ENCODE measurements around the gene KIAA1671.

KIAA1671 gene

GRCh38 chr22:25212337-25212736, 259.8 kb downstream of the KIAA1671 start:
- Mint-ChIP-seq H3K4me3 (no peak overlapping the region), H3K36me3 (ENCODE audit: low read depth) (peaks cover 3% of the 10 kb centered on the region), H3K27ac (no peak overlapping the region), H3K9me3 (peaks cover 21% of the 10 kb centered on the region), H3K4me1 (no peaks in the 10 kb centered on the region), H3K27me3 (ENCODE audit: low read depth, poor library complexity) (peaks cover 19% of the 10 kb centered on the region)
- DNase-seq: no peak
- no peak for TF ChIP-seq CTCF (IDR thresholded peaks at IDR 0.05)

GRCh38 chr22:25213221-25213620, 260.7 kb downstream of the KIAA1671 start:
- no peak overlapping the region for H3K27ac Mint-ChIP-seq
- no peak for TF ChIP-seq CTCF (IDR thresholded peaks at IDR 0.05)
- H3K4me1 Mint-ChIP-seq: no peaks in the 10 kb centered on the region
- H3K9me3 Mint-ChIP-seq: peaks cover 21% of the 10 kb centered on the region
- H3K27me3 Mint-ChIP-seq (ENCODE audit: low read depth, poor library complexity): peaks cover 15% of the 10 kb centered on the region
- no peak overlapping the region for H3K4me3 Mint-ChIP-seq
- no peak for DNase-seq
- H3K36me3 Mint-ChIP-seq (ENCODE audit: low read depth): peaks cover 3% of the 10 kb centered on the region

GRCh38 chr22:25216230-25216629, 263.7 kb downstream of the KIAA1671 start:
- TF ChIP-seq CTCF (IDR thresholded peaks at IDR 0.05): no peak
- no peak for DNase-seq
- H3K4me3 Mint-ChIP-seq: no peak overlapping the region

GRCh38 chr22:25219211-25219689, 266.7 kb downstream of the KIAA1671 start, which contains the start of gene CRYBB2:
Gene CRYBB2 (plus strand): TSS chr22:25219639. CDS start chr22:25221430, 1,791 bp downstream.
- Mint-ChIP-seq H3K36me3 (ENCODE audit: low read depth) (no peaks in the 10 kb centered on the region), H3K4me3 (no peak within 1 kb of the TSS), H3K27ac (no peak within 1 kb of the TSS), H3K27me3 (ENCODE audit: low read depth, poor library complexity) (peaks cover 55% of the 10 kb centered on the region), H3K9me3 (peaks cover 11% of the 10 kb centered on the region), H3K4me1 (no peaks in the 10 kb centered on the region)
- no peak for TF ChIP-seq CTCF (IDR thresholded peaks at IDR 0.05)
- no peak for DNase-seq

More at GRCh38 chr22:25216230-25216629, 263.7 kb downstream of the KIAA1671 start:
- peaks cover 41% of the 10 kb centered on the region for H3K27me3 Mint-ChIP-seq (ENCODE audit: low read depth, poor library complexity)
- peaks cover 3% of the 10 kb centered on the region for H3K36me3 Mint-ChIP-seq (ENCODE audit: low read depth)
- peaks cover 21% of the 10 kb centered on the region for H3K9me3 Mint-ChIP-seq
- no peaks in the 10 kb centered on the region for H3K4me1 Mint-ChIP-seq
- H3K27ac Mint-ChIP-seq: no peak overlapping the region

- no peak overlapping the region for H3K4me3 Mint-ChIP-seq
- peaks cover 7% of the 10 kb centered on the region for H3K9me3 Mint-ChIP-seq
- no peak for TF ChIP-seq CTCF (IDR thresholded peaks at IDR 0.05)
- no peak for DNase-seq
- H3K36me3 Mint-ChIP-seq (ENCODE audit: low read depth): no peaks in the 10 kb centered on the region
- H3K4me1 Mint-ChIP-seq: no peaks in the 10 kb centered on the region
- H3K27ac Mint-ChIP-seq: no peak overlapping the region
- H3K27me3 Mint-ChIP-seq (ENCODE audit: low read depth, poor library complexity): peaks cover 55% of the 10 kb centered on the region
These were observed 267.5 kb downstream of the KIAA1671 start for GRCh38 chr22:25219948-25220442.

- Mint-ChIP-seq H3K36me3 (ENCODE audit: low read depth) (no peaks in the 10 kb centered on the region), H3K4me1 (no peaks in the 10 kb centered on the region), H3K9me3 (no peaks in the 10 kb centered on the region), H3K27ac (no peak overlapping the region), H3K4me3 (no peak overlapping the region), H3K27me3 (ENCODE audit: low read depth, poor library complexity) (peaks cover 49% of the 10 kb centered on the region)
- no peak for TF ChIP-seq CTCF (IDR thresholded peaks at IDR 0.05)
- no peak for DNase-seq
These were observed 269.3 kb downstream of the KIAA1671 start for GRCh38 chr22:25221790-25222189.

Data from nephron progenitor cell (in vitro differentiated cells).